Fibroblast of gingiva (primary cell): ENCODE measurements around the gene ASTN2.

ENCODE experiments used
- DNase-seq: peaks from one replicate; pipeline ENCODE4 v3.0.0-alpha.2; 2011; ENCODE audit warnings: low read depth

The ASTN2 gene

DNA sequence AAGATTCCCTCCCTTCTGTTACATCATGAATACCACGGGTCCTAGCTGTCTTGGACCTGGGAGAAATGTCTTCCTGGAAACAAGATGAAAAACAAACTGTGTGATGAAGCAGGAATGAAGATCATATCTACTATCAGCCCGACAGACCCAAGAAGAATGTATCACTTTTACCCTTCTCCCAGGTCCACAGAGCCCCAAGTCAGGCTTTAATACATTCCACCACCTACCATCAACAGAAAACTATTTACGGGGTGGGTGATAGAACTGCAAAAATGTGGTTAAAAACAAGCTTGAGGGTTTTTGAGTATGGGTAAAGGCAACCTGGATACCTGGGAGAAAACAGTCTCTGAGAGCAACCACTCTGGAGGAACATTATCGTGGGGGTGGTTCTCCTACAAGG is 400.8 kb downstream of the ASTN2 start:
- DNase-seq = no peak

DNA sequence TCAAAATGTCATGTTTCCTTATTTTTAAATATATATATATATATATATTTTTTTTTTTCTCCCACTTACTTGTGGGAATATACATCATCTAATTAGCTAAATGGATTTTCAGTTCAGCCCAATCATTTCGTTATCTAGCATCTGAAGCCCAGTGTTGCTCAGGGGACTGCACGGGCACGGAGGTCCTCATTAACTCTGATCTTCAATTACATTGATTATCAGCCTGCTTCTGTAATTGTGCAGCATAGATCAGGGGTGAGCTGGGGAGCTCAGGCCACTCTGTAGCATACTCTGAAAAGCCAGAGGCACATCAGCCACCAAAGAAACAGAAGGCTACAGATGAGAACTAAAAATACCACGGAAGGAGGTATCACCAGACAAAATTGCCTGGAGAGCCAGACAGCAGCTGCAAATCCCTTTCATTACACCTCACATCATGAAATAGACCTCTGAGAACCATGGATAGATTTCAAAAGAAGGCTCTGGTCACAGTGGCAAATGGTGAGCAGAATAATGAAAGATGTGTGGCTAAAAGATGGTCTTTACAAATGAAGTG is 401.3 kb downstream of the ASTN2 start:
- DNase-seq = no peak

DNA sequence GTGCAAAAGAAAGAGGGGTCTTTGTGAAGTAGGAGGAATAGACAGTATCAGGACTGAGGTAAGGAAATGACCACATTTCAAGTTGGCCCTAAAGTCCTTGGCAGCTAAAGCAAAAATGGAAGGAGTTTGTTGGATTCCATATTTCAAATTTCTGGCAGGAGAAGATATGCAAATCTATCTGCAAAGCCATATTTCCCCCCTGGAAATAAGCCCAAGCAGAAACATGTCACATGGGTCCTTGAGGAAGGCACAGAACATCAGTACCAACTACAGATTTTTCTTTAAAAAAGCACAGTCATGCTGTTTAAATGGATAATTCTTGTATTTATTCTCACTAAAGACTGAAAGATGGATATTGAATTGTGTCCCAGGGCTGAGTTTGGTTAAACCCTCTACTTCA is 404.8 kb downstream of the ASTN2 start:
- DNase-seq = no peak

DNA sequence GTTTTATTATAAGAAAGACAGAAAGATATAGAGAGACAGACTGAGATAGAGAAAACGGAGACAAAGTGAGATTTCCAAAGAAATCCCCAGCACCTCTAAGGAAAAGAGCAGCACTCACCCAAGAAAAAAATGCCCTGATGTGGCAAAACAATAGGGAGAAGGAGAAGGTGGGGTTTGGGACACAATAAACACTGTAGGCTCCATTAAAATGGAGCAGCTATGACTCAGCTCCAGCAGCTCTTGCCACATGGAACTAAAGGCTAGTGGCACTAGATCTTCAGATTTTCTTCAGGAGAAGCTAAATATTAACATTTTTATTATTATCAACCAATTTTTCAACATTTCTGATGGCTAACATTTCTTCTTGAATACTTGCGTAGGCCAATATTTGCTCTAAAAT is 406.0 kb downstream of the ASTN2 start:
- no peak for DNase-seq

DNA sequence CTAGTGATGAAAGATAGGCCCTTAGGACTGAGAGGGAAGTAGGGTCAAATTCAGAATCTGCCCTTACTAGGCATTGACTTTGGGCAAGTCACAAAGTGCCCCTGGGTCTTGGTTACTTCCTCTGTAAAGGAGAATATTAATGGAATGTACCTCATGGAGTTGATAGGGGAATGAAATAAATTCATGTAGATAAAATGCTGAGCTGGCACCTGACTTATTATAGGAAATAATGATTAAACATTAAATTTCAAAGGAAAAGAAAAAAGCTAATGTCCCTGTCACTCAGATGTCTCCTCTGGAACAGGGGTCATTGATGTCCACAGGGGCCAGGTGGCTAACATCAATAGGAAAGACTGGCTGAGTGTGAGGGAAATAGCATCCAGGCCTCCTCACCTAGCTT is 406.4 kb downstream of the ASTN2 start:
- DNase-seq = no peak

DNA sequence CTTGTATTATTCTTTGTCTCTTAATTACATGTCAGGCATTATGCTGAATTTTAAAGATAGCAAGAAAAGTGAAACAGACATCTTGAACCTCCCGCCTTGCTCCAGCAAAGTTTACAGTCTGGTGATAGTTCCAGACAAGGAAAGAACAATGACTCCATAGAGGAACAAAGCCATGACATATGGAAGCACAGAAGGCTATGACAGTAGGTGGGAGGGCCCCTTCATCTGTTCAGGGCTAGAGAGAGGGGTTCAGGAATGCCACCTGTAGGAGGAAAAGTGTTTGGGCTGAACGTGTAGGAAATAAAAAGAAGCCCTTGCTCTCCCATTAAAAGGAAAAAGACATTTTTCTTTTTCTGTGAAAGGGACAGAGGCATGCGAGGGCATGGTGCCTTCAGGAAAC is 412.2 kb downstream of the ASTN2 start:
- DNase-seq = no peak

DNA sequence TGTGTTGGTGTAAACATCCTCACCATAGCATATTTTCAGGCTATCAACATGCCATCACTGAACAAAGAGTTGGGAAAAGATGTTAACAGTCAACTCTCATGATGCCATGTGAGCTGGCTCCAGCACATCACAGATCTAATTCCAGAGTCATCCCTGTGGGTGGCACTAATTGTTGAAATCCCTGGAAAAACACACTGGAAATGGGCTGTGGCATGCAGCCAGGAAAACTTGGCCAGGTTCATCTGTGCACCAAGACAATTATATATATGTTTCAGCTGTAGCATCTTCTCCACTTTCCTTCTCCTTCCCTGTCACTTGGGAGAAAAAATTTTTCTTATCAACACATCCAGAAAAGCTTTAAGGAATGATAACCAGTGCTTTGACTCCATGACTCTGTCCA is 414.0 kb downstream of the ASTN2 start:
- DNase-seq = no peak

DNA sequence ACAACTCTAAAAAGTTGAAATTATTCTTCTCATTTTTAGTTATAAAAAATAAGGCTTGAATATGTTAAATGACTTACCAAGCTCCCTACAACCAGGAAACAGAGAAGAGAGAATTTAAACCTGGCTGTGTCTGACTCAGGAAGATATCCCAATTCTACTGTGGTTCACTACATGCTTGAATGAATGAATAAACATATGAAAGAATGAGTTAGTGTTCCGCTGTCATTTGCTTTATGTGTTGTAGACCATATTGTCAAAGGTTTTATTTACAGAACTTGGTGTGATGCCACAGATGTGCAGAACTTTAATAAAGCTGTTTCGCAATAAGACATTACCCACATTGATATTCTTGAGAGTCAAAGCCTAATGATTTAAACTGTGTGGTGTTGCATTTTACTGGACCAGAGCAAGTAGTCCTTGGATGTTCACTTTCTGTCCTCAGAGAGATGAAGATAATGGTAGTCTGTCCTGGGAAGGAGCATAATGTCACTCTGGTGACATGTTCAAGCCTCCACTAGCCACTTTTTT is 414.6 kb downstream of the ASTN2 start:
- DNase-seq = no peak

DNA sequence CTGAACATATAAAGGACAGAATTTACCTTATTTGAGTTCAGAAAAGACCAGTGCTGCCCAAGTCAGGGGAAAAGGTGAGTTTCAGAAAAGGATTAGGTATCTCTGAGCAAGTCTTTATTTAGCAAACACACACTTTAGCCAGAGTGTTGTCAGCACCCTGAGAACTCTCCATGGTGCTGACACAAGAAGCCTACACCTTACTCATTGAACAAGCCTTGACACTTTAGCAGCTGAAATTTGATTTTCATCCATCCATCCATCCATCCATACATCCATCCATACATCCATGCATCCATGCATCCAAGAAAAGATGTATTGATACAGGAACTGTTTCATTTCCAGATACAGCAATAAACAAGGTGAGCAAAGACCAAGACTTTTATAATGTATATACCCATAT is 416.6 kb downstream of the ASTN2 start:
- no peak for DNase-seq

DNA sequence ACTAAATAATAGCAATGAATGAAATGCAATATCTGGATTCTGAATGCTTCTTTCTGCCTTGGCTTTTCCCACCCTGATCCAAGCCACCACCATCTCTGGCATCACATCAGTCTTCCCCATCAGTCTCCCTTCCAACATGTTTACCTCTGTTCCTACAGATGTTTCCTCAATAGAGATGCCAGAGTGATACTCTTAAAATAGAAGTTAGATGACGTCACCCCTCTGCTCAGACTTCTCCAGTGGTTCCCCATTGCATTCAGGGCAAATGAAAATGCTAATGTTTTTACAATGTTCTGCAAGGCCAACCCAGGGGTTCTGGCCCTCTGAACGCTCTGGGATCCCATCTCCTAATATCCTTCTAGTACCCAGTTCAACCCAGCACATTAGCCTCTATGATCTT is 422.0 kb downstream of the ASTN2 start:
- DNase-seq = no peak

DNA sequence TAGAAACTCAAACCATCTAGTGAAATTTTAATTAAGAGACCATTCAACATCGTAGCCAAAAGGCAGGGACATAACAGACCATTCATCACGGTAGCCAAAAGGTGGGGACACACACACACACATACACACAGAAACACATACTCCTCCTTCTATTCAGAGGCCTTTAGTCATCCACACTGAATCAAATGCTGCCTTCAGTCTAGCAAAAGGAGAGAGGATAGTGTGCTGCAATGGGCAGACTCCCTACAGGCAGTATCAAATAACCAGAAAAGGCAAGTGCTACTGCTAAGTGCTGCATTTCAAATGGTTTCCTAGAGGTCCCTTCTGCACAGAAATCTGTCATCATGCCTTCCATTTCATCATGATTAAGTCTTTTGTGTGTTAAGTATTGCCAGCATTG is 423.8 kb downstream of the ASTN2 start:
- no peak for DNase-seq

DNA sequence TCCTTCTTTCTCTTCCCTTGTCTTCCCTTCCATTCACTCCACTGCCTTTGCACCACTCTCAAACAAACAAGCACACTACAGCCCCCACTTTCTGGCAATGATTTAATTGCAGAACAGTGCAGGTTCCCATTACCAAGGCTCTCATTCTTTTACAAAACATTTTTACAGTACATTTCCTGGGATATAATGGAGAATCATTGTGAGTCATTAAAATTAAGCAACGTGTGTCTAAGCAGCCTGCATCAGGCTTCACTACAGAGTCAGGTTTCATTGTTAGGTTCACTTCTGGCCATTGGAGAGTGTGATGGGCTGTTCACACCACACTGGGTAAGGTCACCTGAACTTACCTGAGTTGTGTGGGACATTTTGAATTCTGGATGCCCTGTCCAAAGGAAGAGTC is 424.3 kb downstream of the ASTN2 start:
- no peak for DNase-seq

DNA sequence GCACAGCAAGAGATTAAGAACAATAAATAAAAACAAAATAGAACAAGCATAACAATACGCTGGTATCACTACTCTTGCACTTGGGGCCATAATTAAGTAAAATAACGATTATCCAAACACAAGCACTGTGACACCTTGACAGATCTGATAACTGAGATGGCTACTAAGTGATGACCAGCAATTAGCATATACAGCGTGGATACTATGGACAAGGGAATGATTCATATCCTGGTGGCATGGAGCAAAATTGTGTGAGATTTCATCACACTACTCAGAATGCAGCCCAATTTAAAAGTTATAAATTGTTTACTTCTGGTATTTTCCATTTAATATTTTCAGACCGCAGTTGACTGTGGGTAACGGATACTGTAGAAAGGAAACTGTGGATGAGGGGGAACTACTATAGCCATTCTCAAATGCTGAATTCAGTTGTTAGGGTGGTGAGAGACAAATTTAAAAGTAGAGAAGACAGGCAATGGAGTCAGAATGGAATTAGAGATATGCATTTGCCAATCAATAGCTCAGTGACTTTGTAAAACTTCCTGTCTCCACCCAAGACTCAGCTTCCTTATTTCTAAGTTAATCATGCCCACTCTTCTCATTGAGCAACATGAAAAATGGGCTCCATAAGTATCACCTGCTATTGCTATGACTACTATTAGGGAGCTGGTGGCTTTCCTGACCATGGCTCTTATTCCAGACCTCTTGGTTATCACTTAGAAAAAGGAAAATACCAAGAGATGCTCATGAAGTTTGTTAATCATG is 427.0 kb downstream of the ASTN2 start:
- no peak for DNase-seq

DNA sequence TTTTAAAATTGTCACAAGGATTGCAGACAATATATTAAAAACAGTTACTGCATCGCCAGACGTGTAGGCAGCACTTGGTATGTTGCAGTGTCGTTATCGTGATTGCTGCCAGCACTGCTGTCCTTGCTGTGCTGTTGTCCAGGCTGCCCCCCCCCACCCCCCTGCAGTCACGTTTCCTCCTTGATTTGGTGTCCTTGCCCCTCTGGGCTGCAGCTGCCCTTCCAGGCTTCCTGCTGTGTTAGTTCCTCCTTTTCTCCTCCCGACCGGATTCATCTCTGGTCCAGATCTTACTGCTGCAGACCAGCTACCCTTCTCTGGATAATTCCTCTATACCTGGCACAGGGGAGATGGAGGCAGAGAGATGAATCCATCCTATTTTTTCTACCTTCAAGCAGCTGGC is 428.8 kb downstream of the ASTN2 start:
- no peak for DNase-seq

DNA sequence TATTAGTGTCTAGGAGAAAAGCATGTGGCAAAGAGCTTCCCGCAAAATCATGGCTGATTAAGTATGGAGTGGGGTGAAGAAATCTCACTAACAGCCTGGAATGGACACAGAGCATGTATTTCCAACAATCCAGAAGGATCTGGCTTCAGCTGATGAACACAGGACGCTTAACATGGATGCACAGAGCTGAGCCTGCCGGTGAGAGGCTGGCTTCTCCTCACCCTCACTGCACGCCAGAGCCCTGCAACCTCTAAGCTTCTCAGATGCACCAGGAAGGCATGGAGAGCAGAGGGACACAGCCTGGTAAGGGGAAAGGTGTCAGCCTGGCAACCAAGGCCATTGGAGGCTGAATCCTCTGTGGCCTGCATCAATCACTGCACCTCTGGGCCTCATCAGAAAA is 429.3 kb downstream of the ASTN2 start:
- no peak for DNase-seq

DNA sequence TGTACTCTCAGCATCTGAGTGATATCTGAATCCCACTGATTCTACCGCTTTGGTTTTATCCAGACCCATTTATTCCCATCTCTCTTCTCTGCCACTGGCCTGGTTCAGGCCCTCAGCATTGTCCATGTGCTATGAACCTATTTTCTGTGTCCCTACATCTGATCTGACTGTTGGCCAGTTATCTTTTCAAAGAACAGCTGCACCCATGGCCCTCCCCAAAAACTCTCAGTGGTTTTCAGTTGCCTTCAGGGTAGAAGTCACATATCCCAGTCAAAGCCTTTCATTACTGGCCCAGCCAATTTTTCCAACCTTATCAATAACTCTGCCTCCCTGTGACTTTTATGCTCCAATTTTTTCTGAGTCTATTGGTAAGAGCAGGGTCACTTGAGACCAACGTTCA is 430.7 kb downstream of the ASTN2 start:
- no peak for DNase-seq

DNA sequence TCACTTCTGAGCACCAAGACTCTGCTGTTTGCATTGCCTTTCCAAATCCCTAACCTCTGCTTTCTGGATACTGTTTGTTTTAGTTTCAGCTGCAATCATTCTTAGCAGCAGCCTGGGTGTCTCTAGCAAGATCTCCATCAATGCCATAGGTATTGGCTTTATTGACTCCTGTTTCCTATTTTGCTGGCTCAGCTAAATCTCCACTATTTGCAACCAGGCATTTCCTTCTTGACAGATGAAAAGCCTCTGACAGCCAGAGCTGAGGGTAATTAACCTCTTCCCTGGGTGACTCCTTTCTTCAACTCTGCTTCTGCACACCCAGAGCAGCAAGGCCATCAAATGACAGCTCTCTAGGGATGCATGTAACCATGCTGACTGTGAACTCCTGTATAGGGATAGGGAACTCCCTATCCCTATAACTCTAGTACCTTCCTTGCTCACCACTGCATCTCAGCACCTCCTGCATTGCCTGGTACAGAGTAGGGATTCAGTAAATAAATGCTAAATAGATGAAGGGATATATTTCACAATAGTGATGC is 434.2 kb downstream of the ASTN2 start:
- DNase-seq = no peak

DNA sequence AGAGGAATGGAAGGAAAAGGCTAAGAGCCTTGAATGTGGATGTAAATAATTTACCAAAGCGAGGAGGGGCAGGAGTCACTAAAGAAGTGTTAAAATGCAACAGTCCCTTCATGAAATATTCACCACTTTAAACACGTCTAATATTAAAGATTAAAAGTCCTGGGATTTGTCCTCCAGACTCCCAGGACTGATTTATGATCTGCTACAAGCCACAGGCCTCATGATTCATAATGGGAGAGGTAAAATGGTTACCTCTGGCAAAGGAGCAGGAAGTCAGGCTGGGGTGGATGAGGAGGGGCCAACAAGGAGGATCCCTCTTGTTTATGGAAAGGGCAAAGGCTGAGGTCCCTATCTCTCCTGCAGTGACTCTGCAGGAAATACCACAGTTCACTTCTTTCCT is 435.4 kb downstream of the ASTN2 start:
- DNase-seq = no peak

DNA sequence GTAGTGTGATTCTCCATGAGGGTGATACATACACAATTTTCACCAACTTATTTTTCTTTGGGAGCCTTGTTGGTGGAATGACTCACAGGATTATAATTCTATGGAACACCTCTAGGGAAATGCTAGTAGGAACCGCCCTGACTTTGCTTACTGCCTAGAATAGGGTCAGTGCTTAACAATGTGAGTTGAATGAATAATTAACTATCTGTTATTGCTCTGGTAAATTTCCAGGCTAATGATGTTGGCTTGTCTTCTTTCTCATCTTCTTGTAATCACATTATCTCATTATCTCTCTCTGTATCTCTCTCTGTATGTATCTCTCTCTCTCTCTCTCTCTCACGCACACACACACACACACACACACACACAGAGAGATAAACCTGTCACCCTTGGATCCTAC is 436.7 kb downstream of the ASTN2 start:
- no peak for DNase-seq

DNA sequence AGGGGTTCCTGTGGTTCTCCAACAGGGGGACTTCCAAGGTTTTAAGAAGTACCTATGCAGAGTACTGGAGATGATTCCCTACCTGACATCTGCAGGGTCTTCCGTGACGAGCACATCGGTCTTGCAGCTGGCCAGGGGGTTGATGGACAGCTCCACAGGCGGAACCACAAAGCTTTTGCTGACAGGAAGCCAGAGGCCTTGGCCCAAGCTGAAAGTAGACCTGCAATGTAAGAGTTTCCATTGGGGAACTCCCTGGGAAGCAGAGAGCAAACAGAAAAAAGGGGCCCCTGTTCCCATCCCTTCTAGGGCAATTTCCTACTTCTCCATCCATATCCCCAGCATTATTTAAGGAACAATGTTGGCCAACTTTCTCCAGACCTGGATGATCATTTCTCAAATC is 439.7 kb downstream of the ASTN2 start:
- no peak for DNase-seq

DNA sequence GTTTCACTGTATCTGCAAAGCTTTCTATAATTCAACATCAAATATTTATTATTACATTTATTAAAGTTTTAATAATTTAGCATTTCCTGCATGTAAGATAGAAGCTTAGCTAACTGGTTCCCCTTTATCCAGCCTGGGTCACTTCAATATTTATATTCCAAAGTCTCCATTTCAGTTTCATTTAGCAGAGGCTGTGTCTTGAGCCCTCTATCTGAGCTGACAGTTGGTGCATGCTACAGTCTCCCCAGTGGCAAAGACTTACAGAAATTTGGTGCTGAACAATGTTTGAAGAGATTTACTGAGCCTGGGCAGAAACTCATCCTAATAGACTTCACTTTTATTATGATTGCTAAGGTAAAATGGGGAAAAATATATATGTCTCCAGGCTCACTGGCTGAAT is 448.7 kb downstream of the ASTN2 start:
- DNase-seq = no peak

DNA sequence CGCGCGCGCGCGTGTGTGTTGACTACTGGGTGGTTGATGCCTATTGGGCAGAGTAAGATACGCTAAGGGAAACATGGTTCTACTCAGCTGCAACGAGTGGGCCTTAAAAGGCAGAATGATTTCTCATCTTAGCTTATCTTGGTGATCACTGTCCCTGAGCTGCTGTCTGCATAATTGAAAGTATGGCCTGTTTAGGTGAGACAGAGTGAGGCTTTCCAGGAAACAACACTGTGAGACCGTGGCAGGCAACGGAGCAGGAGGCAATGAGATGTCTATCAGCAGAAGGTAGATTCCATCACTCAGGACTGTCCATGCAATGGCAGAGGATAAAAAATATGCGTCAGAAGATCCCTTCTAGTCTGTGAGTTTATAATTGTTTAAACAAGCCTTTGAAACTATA is 450.6 kb downstream of the ASTN2 start:
- no peak for DNase-seq

DNA sequence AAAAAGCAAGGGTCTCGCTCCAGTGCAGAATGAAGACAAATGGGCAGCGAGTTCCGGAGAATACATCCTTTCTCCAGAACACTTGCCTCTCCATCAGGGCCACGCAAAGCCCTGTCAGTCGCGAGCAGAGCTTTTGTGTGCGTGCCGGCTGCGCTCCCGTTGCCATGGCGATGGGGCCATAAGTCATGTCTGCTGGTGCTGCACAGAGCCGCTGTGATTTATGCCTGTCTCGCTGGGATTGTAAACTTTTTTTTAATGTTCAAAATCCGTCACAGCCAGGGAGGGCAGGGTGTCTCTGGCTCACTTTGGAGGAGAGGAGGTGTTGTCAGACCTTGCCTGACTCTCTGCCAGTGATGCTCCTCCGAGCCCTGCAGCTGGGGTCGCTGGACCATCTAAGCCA is 455.0 kb downstream of the ASTN2 start:
- no peak for DNase-seq

DNA sequence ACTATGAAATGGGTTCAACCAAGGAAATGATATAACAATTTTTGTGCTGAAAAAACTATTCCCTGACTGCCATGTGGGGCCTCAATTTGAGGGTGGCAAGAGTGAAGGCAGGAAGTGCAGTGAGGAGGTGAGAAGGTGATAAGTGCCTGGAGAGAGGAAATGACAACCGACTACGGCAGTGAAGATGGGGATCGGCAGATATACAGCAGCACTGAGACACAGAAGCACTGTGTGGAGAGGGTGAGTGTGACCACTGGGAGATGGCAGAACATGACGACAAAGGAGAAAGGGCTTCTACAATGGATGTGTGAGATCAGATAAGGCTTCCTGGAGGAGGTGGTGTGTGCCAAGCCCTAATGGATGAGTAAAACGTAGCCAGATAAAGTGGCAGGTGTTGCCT is 456.0 kb downstream of the ASTN2 start:
- no peak for DNase-seq
